ENCODE measurements around the gene FPR2. TPM values are rescaled to one million over a fixed set of nuclear protein-coding genes. Genes with fewer than 3 reads are reported as not detected.

FPR2 gene
- total and polyA plus RNA-seq, 10 of the 15 experiments (the other 5 are each of a cell fraction or from before 2014, with no cell fraction given) = not detected

DNA sequence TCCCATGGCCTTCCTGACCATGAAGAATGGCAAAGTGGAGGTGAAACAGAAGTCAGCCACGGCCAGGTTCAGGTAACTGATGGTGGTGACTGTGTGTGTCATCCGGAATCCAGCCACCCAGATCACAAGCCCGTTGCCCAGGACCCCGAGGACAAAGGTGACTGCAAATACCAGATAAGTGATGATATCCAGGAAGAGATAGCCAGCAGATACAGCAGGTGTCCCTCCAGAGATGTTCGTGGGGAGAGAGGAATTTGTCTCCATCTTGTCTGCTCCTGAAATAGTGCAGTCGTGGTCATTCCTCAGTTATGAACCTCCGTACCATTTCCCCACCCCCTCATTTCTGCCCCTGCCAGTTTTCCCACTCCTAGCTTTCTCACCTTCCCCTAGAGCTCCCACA lies 14.2 kb upstream of the FPR2 start:
- ChIA-PET SMC1A (ENCODE audit: uncharacterized antibody, unreplicated experiment) (no interaction called here), RAD21 (ENCODE audit: unreplicated experiment) (no interaction called here), CTCF (no interaction called here), POLR2A (no interaction called here)
- H2AFZ ChIP-seq (ENCODE audit: control insufficient read depth, low read depth, low read length) = no peak overlapping the region
- in situ Hi-C loops (cut with MboI) = no loop called here
- no peak overlapping the region for H3K9ac ChIP-seq (ENCODE audit: control insufficient read depth, insufficient read depth, low read length)
- no peaks in the 10 kb centered on the region for H4K20me1 ChIP-seq (ENCODE audit: control insufficient read depth, insufficient read depth)
- no peaks in the 10 kb centered on the region for H3K36me3 ChIP-seq (ENCODE audit: control insufficient read depth in 2 of 2, insufficient read depth in 2 of 2, low read length in 1 of 2)
- FAIRE-seq (no peak), ATAC-seq (no peak), DNase-seq (ENCODE audit: low read depth, low spot score) (no peak)
- H3K9me3 ChIP-seq (replicated peaks; ENCODE audit: control insufficient read depth, insufficient read depth, low read length) = no peaks in the 10 kb centered on the region; the same call in 2 of the 3 replicates
- no peak overlapping the region for H3K27ac ChIP-seq (ENCODE audit: control insufficient read depth, insufficient read depth)
- WGBS (ENCODE audit: insufficient coverage, insufficient replicate concordance, low lambda C conversion rate, missing lambda C conversion rate) = 7% methylated on average over 7 of the region's 7 CpGs
- no peaks in the 10 kb centered on the region for H3K4me1 ChIP-seq (ENCODE audit: control insufficient read depth, insufficient read depth, low read length)
- no TSS peak for BruUV-seq (replicated peaks)
- intact Hi-C loops (cut with micrococcal nuclease; ENCODE audit: unreplicated experiment) = no loop called here
- H3K79me2 ChIP-seq (ENCODE audit: control insufficient read depth, insufficient read depth, low read length) = no peaks in the 10 kb centered on the region
- no peaks in the 10 kb centered on the region for H3K27me3 ChIP-seq (replicated peaks in 1 of 2; ENCODE audit: control insufficient read depth in 2 of 2, insufficient read depth in 2 of 2, low read length in 1 of 2)
- no peak for TF ChIP-seq RUNX3 (IDR thresholded peaks at IDR 0.05; ENCODE audit: low read length)
- no peak overlapping the region for H3K4me3 ChIP-seq
- no peak overlapping the region for H3K4me2 ChIP-seq (ENCODE audit: control insufficient read depth, insufficient read depth)

DNA sequence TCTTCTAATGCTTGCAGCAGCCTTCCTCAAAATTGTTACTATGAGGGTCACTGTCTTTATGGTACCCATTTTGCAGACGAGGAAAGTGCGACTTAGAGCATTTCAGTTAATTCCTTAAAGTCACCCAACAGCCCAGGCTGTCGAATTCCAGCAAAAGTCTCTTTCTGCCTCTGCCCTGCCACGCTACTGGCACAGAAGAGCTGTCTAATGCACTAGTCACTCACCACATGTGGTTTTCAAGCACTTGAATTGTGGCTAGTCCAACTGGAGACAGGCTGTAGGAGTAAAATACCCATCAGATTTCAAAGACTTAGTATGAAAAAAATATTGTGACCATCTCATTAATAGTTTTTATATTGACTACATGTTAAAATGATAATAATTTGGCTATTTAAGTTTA lies 11.0 kb upstream of the FPR2 start:
- no peak for FAIRE-seq
- RAD21 ChIA-PET (ENCODE audit: unreplicated experiment) = no interaction called here
- TF ChIP-seq POLR2A (IDR thresholded peaks at IDR 0.05; ENCODE audit: low read depth, low read length) = no peak
- TF ChIP-seq NRF1 (conservative IDR thresholded peaks at IDR 0.05; ENCODE audit: low read depth, low read length) = no peak
- no peak for TF ChIP-seq ZNF384 (IDR thresholded peaks at IDR 0.05; ENCODE audit: borderline replicate concordance, low read depth, low read length)
- no peak for TF ChIP-seq ZSCAN29 (IDR thresholded peaks at IDR 0.05)
- TF ChIP-seq MXI1 (IDR thresholded peaks at IDR 0.05; ENCODE audit: low read depth, low read length) = no peak
- TF ChIP-seq IKZF1 (conservative IDR thresholded peaks at IDR 0.05) = no peak
- TF ChIP-seq NR2C2 (IDR thresholded peaks at IDR 0.05; ENCODE audit: borderline replicate concordance, control insufficient read depth, insufficient read length, low read depth) = no peak
- no peak for TF ChIP-seq FOXK2 (IDR thresholded peaks at IDR 0.05)
- TF ChIP-seq, protein P1, sequence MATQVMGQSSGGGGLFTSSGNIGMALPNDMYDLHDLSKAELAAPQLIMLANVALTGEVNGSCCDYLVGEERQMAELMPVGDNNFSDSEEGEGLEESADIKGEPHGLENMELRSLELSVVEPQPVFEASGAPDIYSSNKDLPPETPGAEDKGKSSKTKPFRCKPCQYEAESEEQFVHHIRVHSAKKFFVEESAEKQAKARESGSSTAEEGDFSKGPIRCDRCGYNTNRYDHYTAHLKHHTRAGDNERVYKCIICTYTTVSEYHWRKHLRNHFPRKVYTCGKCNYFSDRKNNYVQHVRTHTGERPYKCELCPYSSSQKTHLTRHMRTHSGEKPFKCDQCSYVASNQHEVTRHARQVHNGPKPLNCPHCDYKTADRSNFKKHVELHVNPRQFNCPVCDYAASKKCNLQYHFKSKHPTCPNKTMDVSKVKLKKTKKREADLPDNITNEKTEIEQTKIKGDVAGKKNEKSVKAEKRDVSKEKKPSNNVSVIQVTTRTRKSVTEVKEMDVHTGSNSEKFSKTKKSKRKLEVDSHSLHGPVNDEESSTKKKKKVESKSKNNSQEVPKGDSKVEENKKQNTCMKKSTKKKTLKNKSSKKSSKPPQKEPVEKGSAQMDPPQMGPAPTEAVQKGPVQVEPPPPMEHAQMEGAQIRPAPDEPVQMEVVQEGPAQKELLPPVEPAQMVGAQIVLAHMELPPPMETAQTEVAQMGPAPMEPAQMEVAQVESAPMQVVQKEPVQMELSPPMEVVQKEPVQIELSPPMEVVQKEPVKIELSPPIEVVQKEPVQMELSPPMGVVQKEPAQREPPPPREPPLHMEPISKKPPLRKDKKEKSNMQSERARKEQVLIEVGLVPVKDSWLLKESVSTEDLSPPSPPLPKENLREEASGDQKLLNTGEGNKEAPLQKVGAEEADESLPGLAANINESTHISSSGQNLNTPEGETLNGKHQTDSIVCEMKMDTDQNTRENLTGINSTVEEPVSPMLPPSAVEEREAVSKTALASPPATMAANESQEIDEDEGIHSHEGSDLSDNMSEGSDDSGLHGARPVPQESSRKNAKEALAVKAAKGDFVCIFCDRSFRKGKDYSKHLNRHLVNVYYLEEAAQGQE (IDR thresholded peaks at IDR 0.05; ENCODE audit: low read depth, low read length) = no peak
- TF ChIP-seq NFXL1 (IDR thresholded peaks at IDR 0.05; ENCODE audit: borderline replicate concordance) = no peak
- no peak for TF ChIP-seq MYB (IDR thresholded peaks at IDR 0.05; ENCODE audit: borderline replicate concordance, low read depth, low read length)
- TF ChIP-seq ZNF217 (IDR thresholded peaks at IDR 0.05) = no peak
- TF ChIP-seq YY1 (IDR thresholded peaks at IDR 0.05; ENCODE audit: low read depth, low read length) = no peak
- TF ChIP-seq ZNF274 (IDR thresholded peaks at IDR 0.05; ENCODE audit: insufficient read depth, insufficient read length) = no peak
- TF ChIP-seq CHD4 (IDR thresholded peaks at IDR 0.05) = no peak
- no peak for TF ChIP-seq JUNB (IDR thresholded peaks at IDR 0.05)
- TF ChIP-seq BRCA1 (IDR thresholded peaks at IDR 0.05; ENCODE audit: low read depth, low read length) = no peak
- TF ChIP-seq CBX5 (IDR thresholded peaks at IDR 0.05; ENCODE audit: low read depth) = no peak
- no peak for TF ChIP-seq NR2C1 (IDR thresholded peaks at IDR 0.05)

More for the DNA sequence above, 11.0 kb upstream of the FPR2 start:
- in situ Hi-C loops (cut with MboI) (no loop called here), intact Hi-C loops (cut with micrococcal nuclease; ENCODE audit: unreplicated experiment) (no loop called here)
- H3K27ac ChIP-seq (ENCODE audit: control insufficient read depth, insufficient read depth) = no peak overlapping the region
- ChIA-PET CTCF (interaction anchor here (2.3 kb wide), 1 partner anchor 28 kb away, joined by 6 read pairs; no protein-coding TSS in a partner anchor), POLR2A (no interaction called here), SMC1A (ENCODE audit: uncharacterized antibody, unreplicated experiment) (no interaction called here)
- BruUV-seq (replicated peaks) = no TSS peak
- H3K36me3 ChIP-seq (ENCODE audit: control insufficient read depth in 2 of 2, insufficient read depth in 2 of 2, low read length in 1 of 2) = no peaks in the 10 kb centered on the region
- no peaks in the 10 kb centered on the region for H3K79me2 ChIP-seq (ENCODE audit: control insufficient read depth, insufficient read depth, low read length)
- H4K20me1 ChIP-seq (ENCODE audit: control insufficient read depth, insufficient read depth) = no peaks in the 10 kb centered on the region
- H2AFZ ChIP-seq (ENCODE audit: control insufficient read depth, low read depth, low read length) = no peak overlapping the region
- no peaks in the 10 kb centered on the region for H3K27me3 ChIP-seq (replicated peaks in 1 of 2; ENCODE audit: control insufficient read depth in 2 of 2, insufficient read depth in 2 of 2, low read length in 1 of 2)
- ATAC-seq = no peak
- H3K4me1 ChIP-seq (ENCODE audit: control insufficient read depth, insufficient read depth, low read length) = no peaks in the 10 kb centered on the region
- no peak overlapping the region for H3K4me3 ChIP-seq
- H3K4me2 ChIP-seq (ENCODE audit: control insufficient read depth, insufficient read depth) = no peak overlapping the region
- H3K9ac ChIP-seq (ENCODE audit: control insufficient read depth, insufficient read depth, low read length) = no peak overlapping the region
- no peaks in the 10 kb centered on the region; the same call in 2 of the 3 replicates for H3K9me3 ChIP-seq (replicated peaks; ENCODE audit: control insufficient read depth, insufficient read depth, low read length)
- WGBS (ENCODE audit: insufficient coverage, insufficient replicate concordance, low lambda C conversion rate, missing lambda C conversion rate) = 4% methylated on average over 4 of the region's 4 CpGs
- DNase-seq (ENCODE audit: low read depth, low spot score) = no peak

Measured in GM12878 (cell line).